ENCODE measurements around the gene RASA4B. TPM values are rescaled to one million over a fixed set of nuclear protein-coding genes. Genes with fewer than 3 reads are reported as not detected.

The RASA4B gene
- total RNA-seq, 1 donor from 2014 or later: 7.6 TPM

GRCh38 chr7:102473271-102473991 lies 44.1 kb downstream of the RASA4B start:
- Histone ChIP-seq H3K4me3 (ENCODE audit: low read depth, low read length) (no peak overlapping the region), H3K36me3 (ENCODE audit: control insufficient read depth, insufficient read depth, low read length) (peaks cover 2% of the 10 kb centered on the region), H3K27me3 (ENCODE audit: control insufficient read depth, insufficient read depth, low read length) (no peaks in the 10 kb centered on the region)
- TF ChIP-seq CTCF (IDR thresholded peaks at IDR 0.05; ENCODE audit: insufficient read depth, low read length, poor library complexity, severe bottlenecking): no peak
- no peak for DNase-seq (ENCODE audit: low read depth)

- H3K4me3 ChIP-seq (ENCODE audit: low read depth, low read length): no peak overlapping the region
- TF ChIP-seq CTCF (IDR thresholded peaks at IDR 0.05; ENCODE audit: insufficient read depth, low read length, poor library complexity, severe bottlenecking): no peak
- peaks cover 2% of the 10 kb centered on the region for H3K36me3 ChIP-seq (ENCODE audit: control insufficient read depth, insufficient read depth, low read length)
- no peaks in the 10 kb centered on the region for H3K27me3 ChIP-seq (ENCODE audit: control insufficient read depth, insufficient read depth, low read length)
- DNase-seq (ENCODE audit: low read depth): no peak
These were observed 45.2 kb downstream of the RASA4B start for GRCh38 chr7:102472126-102473041.

- no peak for DNase-seq (ENCODE audit: low read depth)
- Histone ChIP-seq H3K27me3 (ENCODE audit: control insufficient read depth, insufficient read depth, low read length) (no peaks in the 10 kb centered on the region), H3K36me3 (ENCODE audit: control insufficient read depth, insufficient read depth, low read length) (peaks cover 2% of the 10 kb centered on the region), H3K4me3 (ENCODE audit: low read depth, low read length) (no peak overlapping the region)
- no peak for TF ChIP-seq CTCF (IDR thresholded peaks at IDR 0.05; ENCODE audit: insufficient read depth, low read length, poor library complexity, severe bottlenecking)
These were observed 45.8 kb downstream of the RASA4B start for GRCh38 chr7:102471791-102472125.

- no peak for DNase-seq (ENCODE audit: low read depth)
- no peak for TF ChIP-seq CTCF (IDR thresholded peaks at IDR 0.05; ENCODE audit: insufficient read depth, low read length, poor library complexity, severe bottlenecking)
- Histone ChIP-seq H3K27me3 (ENCODE audit: control insufficient read depth, insufficient read depth, low read length) (no peaks in the 10 kb centered on the region), H3K36me3 (ENCODE audit: control insufficient read depth, insufficient read depth, low read length) (peaks cover 4% of the 10 kb centered on the region), H3K4me3 (ENCODE audit: low read depth, low read length) (no peak overlapping the region)
These were observed 47.4 kb downstream of the RASA4B start for GRCh38 chr7:102469972-102470825.

- Histone ChIP-seq H3K27me3 (ENCODE audit: control insufficient read depth, insufficient read depth, low read length) (no peaks in the 10 kb centered on the region), H3K4me3 (ENCODE audit: low read depth, low read length) (no peak overlapping the region), H3K36me3 (ENCODE audit: control insufficient read depth, insufficient read depth, low read length) (peaks cover 4% of the 10 kb centered on the region)
- no peak for TF ChIP-seq CTCF (IDR thresholded peaks at IDR 0.05; ENCODE audit: insufficient read depth, low read length, poor library complexity, severe bottlenecking)
- DNase-seq (ENCODE audit: low read depth): no peak
These were observed 48.1 kb downstream of the RASA4B start for GRCh38 chr7:102469351-102469971.

All from kidney epithelial cell (primary cell).